OCI-LY1 (cell line): ENCODE data around the gene SMAP1.

ENCODE experiments used
- EZH2 ChIP-seq: fragments of 200-600 bp; sonication (generic), shearing (Covaris generic); IDR thresholded peaks from 2 replicates; pipeline ENCODE4 v1.8.0; 2017; ENCODE audit warnings: borderline replicate concordance, mixed run types, mild to moderate bottlenecking, antibody characterized with exemption, low read length, moderate library complexity, mixed read lengths
- TF ChIP-seq, protein P1 (sequence below): fragments of 200-600 bp; sonication (generic), shearing (Covaris generic); IDR thresholded peaks from 2 replicates; pipeline ENCODE4 v1.5.1; 2017; ENCODE audit warnings: mild to moderate bottlenecking, antibody characterized with exemption, low read length, moderate library complexity, mixed read lengths

DNA sequence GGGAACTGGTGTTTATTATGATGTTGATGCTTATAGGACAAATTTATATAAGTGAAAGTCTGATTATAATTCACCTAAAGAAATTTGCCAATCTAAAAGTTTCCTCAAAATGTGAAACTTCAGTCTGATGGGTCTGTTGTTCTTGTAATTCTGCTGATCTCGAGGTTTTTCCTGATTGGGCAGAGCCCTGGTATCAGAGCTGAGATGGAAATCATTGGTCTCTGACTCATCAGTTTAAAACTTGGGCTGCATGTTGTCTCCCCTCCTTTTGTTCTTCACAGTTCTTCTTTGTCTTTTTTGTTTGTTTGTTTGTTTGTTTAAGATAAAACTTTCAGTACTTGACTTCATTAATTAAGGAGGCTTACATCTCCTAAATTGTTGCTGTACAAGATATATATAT is 5.9 kb downstream of the SMAP1 start:
- TF ChIP-seq, protein P1, sequence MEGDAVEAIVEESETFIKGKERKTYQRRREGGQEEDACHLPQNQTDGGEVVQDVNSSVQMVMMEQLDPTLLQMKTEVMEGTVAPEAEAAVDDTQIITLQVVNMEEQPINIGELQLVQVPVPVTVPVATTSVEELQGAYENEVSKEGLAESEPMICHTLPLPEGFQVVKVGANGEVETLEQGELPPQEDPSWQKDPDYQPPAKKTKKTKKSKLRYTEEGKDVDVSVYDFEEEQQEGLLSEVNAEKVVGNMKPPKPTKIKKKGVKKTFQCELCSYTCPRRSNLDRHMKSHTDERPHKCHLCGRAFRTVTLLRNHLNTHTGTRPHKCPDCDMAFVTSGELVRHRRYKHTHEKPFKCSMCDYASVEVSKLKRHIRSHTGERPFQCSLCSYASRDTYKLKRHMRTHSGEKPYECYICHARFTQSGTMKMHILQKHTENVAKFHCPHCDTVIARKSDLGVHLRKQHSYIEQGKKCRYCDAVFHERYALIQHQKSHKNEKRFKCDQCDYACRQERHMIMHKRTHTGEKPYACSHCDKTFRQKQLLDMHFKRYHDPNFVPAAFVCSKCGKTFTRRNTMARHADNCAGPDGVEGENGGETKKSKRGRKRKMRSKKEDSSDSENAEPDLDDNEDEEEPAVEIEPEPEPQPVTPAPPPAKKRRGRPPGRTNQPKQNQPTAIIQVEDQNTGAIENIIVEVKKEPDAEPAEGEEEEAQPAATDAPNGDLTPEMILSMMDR = no peak
- TF ChIP-seq EZH2 = no peak
